H1 (cell line): ENCODE measurements around the gene FIG4. TPM values are rescaled to one million over a fixed set of nuclear protein-coding genes. Genes with fewer than 3 reads are reported as not detected.

Experiments
- CTCF ChIA-PET: fragments of 300-600 bp; sonication (Branson Sonifier 250); formaldehyde crosslinking; loops from one replicate; lab custom pipeline; 2021; ENCODE audit not compliant: partially characterized antibody; lab: Charles Lee
- POLR2A ChIA-PET: fragments of 300-600 bp; sonication (Branson Sonifier 250); formaldehyde crosslinking; loops from one replicate; lab custom pipeline; 2021; ENCODE audit warnings: inconsistent platforms; ENCODE audit not compliant: partially characterized antibody; lab: Charles Lee
- DNase-seq, 2 experiments: peaks; one replicate each; pipeline versions ENCODE4 v3.0.0 to v3.0.0-alpha.2; 2010 to 2022; ENCODE audit warnings: low spot score in 2 of 2, low read depth in 1 of 2, mixed read lengths in 1 of 2
- FAIRE-seq: peaks from 2 replicates; lab custom pipeline; 2011; peaks lifted over from hg19 to GRCh38; lab: Jason Lieb, UNC
- H2AFZ ChIP-seq: 2 replicates; pipeline ENCODE4 v1.8.1; 2012; ENCODE audit warnings: low read length, inconsistent platforms
- H2AK5ac ChIP-seq: 2 replicates; pipeline ENCODE4 v1.6.1; 2013; ENCODE audit warnings: low read depth, low read length
- H2BK120ac ChIP-seq: replicated peaks from 2 replicates; pipeline ENCODE3; 2013; ENCODE audit warnings: low read depth, low read length, inconsistent platforms
- H2BK12ac ChIP-seq: 2 replicates; pipeline ENCODE4 v1.6.1; 2013; ENCODE audit warnings: low read depth, low read length
- H2BK15ac ChIP-seq: 2 replicates; pipeline ENCODE4 v1.6.1; 2013; ENCODE audit warnings: low read length
- H2BK20ac ChIP-seq: 2 replicates; pipeline ENCODE4 v1.6.1; 2013; ENCODE audit warnings: low read length
- H2BK5ac ChIP-seq: 2 replicates; pipeline ENCODE4 v1.6.1; 2013; ENCODE audit warnings: low read depth, low read length
- H3K14ac ChIP-seq: 2 replicates; pipeline ENCODE4 v1.6.1; 2013; ENCODE audit warnings: inconsistent platforms; ENCODE audit not compliant: insufficient read length
- H3K18ac ChIP-seq: 2 replicates; pipeline ENCODE4 v1.6.1; 2013; ENCODE audit warnings: low read length; ENCODE audit errors: extremely low read depth
- H3K23ac ChIP-seq: 2 replicates; pipeline ENCODE4 v1.6.1; 2013; ENCODE audit warnings: inconsistent platforms; ENCODE audit not compliant: insufficient read length
- H3K23me2 ChIP-seq: 2 replicates; pipeline ENCODE4 v1.6.1; 2013; ENCODE audit warnings: low read depth, low read length
- H3K27ac ChIP-seq: 2 replicates; pipeline ENCODE4 v1.6.1; 2011; ENCODE audit warnings: low read depth, low read length, inconsistent platforms
- H3K27me3 ChIP-seq, 4 experiments: replicated peaks in 1 of 4; 1 replicate in 1 of 4; 2 replicates in 3 of 4; pipeline versions ENCODE4 v1.6.1 to v1.8.1; 2011 to 2013; ENCODE audit warnings: low read length in 3 of 4, mild to moderate bottlenecking in 3 of 4, inconsistent platforms in 2 of 4, mixed read lengths in 2 of 4, moderate library complexity in 1 of 4; ENCODE audit not compliant: control insufficient read depth in 3 of 4, insufficient read depth in 3 of 4; ENCODE audit errors: extremely low read depth in 1 of 4
- H3K36me3 ChIP-seq, 4 experiments: 2 replicates each; pipeline versions ENCODE4 v1.6.1 to v1.8.1; 2011 to 2013; ENCODE audit warnings: mild to moderate bottlenecking in 4 of 4, low read length in 3 of 4, moderate library complexity in 2 of 4, control low read depth in 1 of 4, inconsistent platforms in 1 of 4; ENCODE audit not compliant: insufficient read depth in 4 of 4, control insufficient read depth in 2 of 4
- H3K4ac ChIP-seq: replicated peaks from 2 replicates; pipeline ENCODE3; 2013; ENCODE audit warnings: low read length, low read depth, mixed read lengths, inconsistent platforms; ENCODE audit not compliant: insufficient read length
- H3K4me1 ChIP-seq, 4 experiments: replicated peaks in 1 of 4; 1 replicate in 1 of 4; 2 replicates in 3 of 4; pipeline versions ENCODE4 v1.6.1 to v1.8.1; 2011 to 2013; ENCODE audit warnings: low read length in 3 of 4, inconsistent platforms in 2 of 4, mixed read lengths in 1 of 4; ENCODE audit not compliant: insufficient read depth in 4 of 4, control insufficient read depth in 3 of 4
- H3K4me2 ChIP-seq, 2 experiments: 2 replicates each; pipeline versions ENCODE4 v1.6.1 to v1.8.1; 2011 to 2013; ENCODE audit warnings: low read depth in 2 of 2, low read length in 2 of 2, control low read depth in 1 of 2, inconsistent platforms in 1 of 2, mild to moderate bottlenecking in 1 of 2; ENCODE audit not compliant: insufficient read depth in 1 of 2
- H3K4me3 ChIP-seq, 4 experiments: fragments of 200-600, 300-600 bp in 1 of 4; sonication (generic), shearing (Covaris generic), sonication (Bioruptor Twin) in 1 of 4; 2 replicates each; pipeline versions ENCODE4 v1.5.1 to v1.8.1; 2011 to 2016; ENCODE audit warnings: low read length in 4 of 4, low read depth in 3 of 4, control low read depth in 2 of 4, inconsistent platforms in 2 of 4, mild to moderate bottlenecking in 2 of 4, mixed read lengths in 1 of 4, moderate library complexity in 1 of 4; ENCODE audit not compliant: insufficient read depth in 2 of 4; ENCODE audit errors: extremely low read depth in 1 of 4
- H3K56ac ChIP-seq: replicated peaks from 2 replicates; pipeline ENCODE3; 2013; ENCODE audit warnings: low read depth, mild to moderate bottlenecking, mixed read lengths, low read length, inconsistent platforms; ENCODE audit not compliant: insufficient read length
- H3K79me1 ChIP-seq: 2 replicates; pipeline ENCODE4 v1.6.1; 2013; ENCODE audit warnings: low read depth, low read length, control low read depth
- H3K79me2 ChIP-seq, 2 experiments: 2 replicates each; pipeline versions ENCODE4 v1.6.1 to v1.8.1; 2012 to 2013; ENCODE audit warnings: low read length in 2 of 2, mild to moderate bottlenecking in 2 of 2, inconsistent platforms in 1 of 2; ENCODE audit not compliant: insufficient read depth in 2 of 2, control insufficient read depth in 1 of 2
- H3K9ac ChIP-seq, 4 experiments: replicated peaks in 1 of 4; 1 replicate in 1 of 4; 2 replicates in 3 of 4; pipeline versions ENCODE4 v1.6.1 to v1.8.1; 2011 to 2013; ENCODE audit warnings: low read depth in 3 of 4, low read length in 3 of 4, control low read depth in 2 of 4, mild to moderate bottlenecking in 2 of 4, moderate library complexity in 2 of 4, inconsistent platforms in 1 of 4; ENCODE audit errors: extremely low read depth in 1 of 4
- H3K9me3 ChIP-seq, 2 experiments: 2 replicates each; pipeline versions ENCODE4 v1.6.1 to v1.8.1; 2012 to 2013; ENCODE audit warnings: mild to moderate bottlenecking in 2 of 2, moderate library complexity in 2 of 2, control low read depth in 1 of 2, inconsistent platforms in 1 of 2, low read depth in 1 of 2, low read length in 1 of 2, mixed read lengths in 1 of 2; ENCODE audit not compliant: insufficient read depth in 2 of 2
- H4K20me1 ChIP-seq, 2 experiments: replicated peaks in 1 of 2; 2 replicates each; pipeline versions ENCODE3 to v1.8.1; 2011 to 2013; ENCODE audit warnings: inconsistent platforms in 2 of 2, low read length in 2 of 2, mild to moderate bottlenecking in 1 of 2; ENCODE audit not compliant: insufficient read depth in 2 of 2, control insufficient read depth in 1 of 2
- H4K5ac ChIP-seq: 2 replicates; pipeline ENCODE4 v1.6.1; 2013; ENCODE audit warnings: low read length, low read depth, mixed read lengths, inconsistent platforms; ENCODE audit not compliant: insufficient read length
- H4K8ac ChIP-seq: 2 replicates; pipeline ENCODE4 v1.8.0; 2013; ENCODE audit warnings: mild to moderate bottlenecking, moderate library complexity, low read length, inconsistent platforms; ENCODE audit not compliant: insufficient read depth; ENCODE audit errors: extremely low read depth
- H4K91ac ChIP-seq: replicated peaks from 2 replicates; pipeline ENCODE3; 2013; ENCODE audit warnings: low read length, mixed read lengths, inconsistent platforms; ENCODE audit not compliant: insufficient read length
- BRCA1 ChIP-seq: IDR thresholded peaks from 2 replicates; pipeline ENCODE4 v1.6.1; 2012; ENCODE audit warnings: low read depth, low read length, improper control_type of control experiment
- HDAC2 ChIP-seq, 2 experiments: fragments of 300-600 bp in 1 of 2; sonication (generic) in 1 of 2; IDR thresholded peaks; 2 replicates each; pipeline ENCODE4 v1.6.1; 2011 to 2012; ENCODE audit warnings: low read depth in 2 of 2, low read length in 2 of 2, mild to moderate bottlenecking in 2 of 2, moderate library complexity in 2 of 2, borderline replicate concordance in 1 of 2, inconsistent platforms in 1 of 2
- PHF8 ChIP-seq: fragments of 200-600 bp; sonication (generic); conservative IDR thresholded peaks from 2 replicates; pipeline ENCODE4 v1.7.1; 2012; ENCODE audit warnings: low read depth, mild to moderate bottlenecking, inconsistent platforms, low read length, moderate library complexity
- SP1 ChIP-seq: IDR thresholded peaks from 2 replicates; pipeline ENCODE4 v1.6.1; 2011; ENCODE audit warnings: low read depth, low read length
- WGBS, 2 experiments: shearing (Covaris generic) in 1 of 2; methylation state at CpG; one replicate each; pipeline versions ENCODE4 v1.1.6 to v1.1.7; 2013 to 2015; ENCODE audit warnings: low lambda C conversion rate in 2 of 2, mixed read lengths in 2 of 2, inconsistent platforms in 1 of 2, low coverage in 1 of 2, missing lambda C conversion rate in 1 of 2; ENCODE audit not compliant: insufficient replicate concordance in 2 of 2, insufficient coverage in 1 of 2, insufficient read length in 1 of 2; ENCODE audit errors: extremely low coverage in 1 of 2, missing lambda C conversion rate in 1 of 2; 5-methylcytosine and 5-hydroxymethylcytosine counted together
- polyA plus RNA-seq, 7 experiments: library from polyadenylated mRNA; depleted of rRNA in 3 of 7; stranded (reverse) in 5 of 7; unstranded in 2 of 7; fragments of >200 nt in 5 of 7; fragments of 200-250 nt in 2 of 7; gene quantifications; 1 replicate in 5 of 7; 2 replicates in 1 of 7; 4 replicates in 1 of 7; pipeline versions ENCODE4 v1.2.1 to v1.2.3, GENCODE V29; 2011 to 2013; ENCODE audit warnings: missing spikeins in 2 of 7, mixed read lengths in 2 of 7
- total RNA-seq: library from RNA; stranded (reverse); fragmentation: NEBNext Ultra II Directional; extraction: Animal tissue kit (Norgen Biotek cat#: 25700); gene quantifications from 2 replicates; pipeline ENCODE4 v1.2.1, GENCODE V29; 2021

The FIG4 gene
- total and polyA plus RNA-seq, 2 of the 8 experiments (the other 6 are each of a cell fraction or from before 2014, with no cell fraction given), result 11.8 to 21.9 TPM

DNA sequence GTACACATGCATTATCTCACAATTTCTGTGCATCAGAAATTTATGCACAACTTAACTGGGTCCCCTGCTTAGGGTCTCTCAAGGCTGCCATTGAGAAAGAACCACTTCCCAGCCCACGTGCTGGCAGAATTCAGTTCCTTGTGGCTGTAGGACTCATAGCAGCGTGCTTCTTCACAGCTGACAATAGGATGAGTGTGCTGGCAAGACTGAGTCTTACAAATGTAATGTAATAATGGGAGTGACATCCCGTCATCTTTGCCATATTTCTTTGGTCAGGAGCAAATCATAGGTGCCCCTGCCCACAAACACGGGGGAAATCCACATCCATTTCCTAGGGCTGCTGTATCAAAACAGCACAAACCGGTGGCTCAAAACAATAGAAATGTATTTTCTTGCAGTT, 77.4 kb downstream of the FIG4 start:
- Histone ChIP-seq H2BK5ac (no peak overlapping the region), H3K4ac (no peak overlapping the region), H2BK20ac (no peak overlapping the region), H3K9ac (no peak overlapping the region), H3K23me2 (no peaks in the 10 kb centered on the region), H3K9me3 (no peaks in the 10 kb centered on the region), H3K4me3 (no peak overlapping the region), H3K56ac (no peak overlapping the region), H2BK15ac (no peak overlapping the region), H3K4me2 (no peak overlapping the region), H3K79me1 (no peaks in the 10 kb centered on the region), H3K18ac (no peak overlapping the region), H3K36me3 (peaks cover 0 to 6% (median 0%) of the 10 kb centered on the region in 4 experiments; a peak in 2 of 8 replicates), H4K20me1 (no peaks in the 10 kb centered on the region), H3K14ac (no peak overlapping the region), H2AK5ac (no peak overlapping the region), H4K91ac (no peak overlapping the region), H2BK120ac (no peak overlapping the region), H4K8ac (no peak overlapping the region), H2BK12ac (no peak overlapping the region), H3K27ac (no peak overlapping the region), H3K79me2 (no peaks in the 10 kb centered on the region), H3K4me1 (no peaks in the 10 kb centered on the region), H3K23ac (no peak overlapping the region), H3K27me3 (no peaks in the 10 kb centered on the region; a peak in 1 of 7 replicates), H4K5ac (no peak overlapping the region), H2AFZ (no peak overlapping the region)
- DNase-seq (no peak), FAIRE-seq (no peak)
- ChIA-PET POLR2A (no interaction called here), CTCF (interaction anchor here (1.2 to 5.8 kb wide), 4 partner anchors 14 to 271 kb away, joined by 3 to 23 read pairs (median 4); no protein-coding TSS in a partner anchor)
- TF ChIP-seq SP1 (no peak), BRCA1 (no peak), PHF8 (no peak), HDAC2 (IDR thresholded peaks at IDR 0.05; ENCODE audit: borderline replicate concordance in 1 of 2, low read depth in 2 of 2, low read length in 2 of 2) (no peak)
- WGBS, 2 experiments, result 84% methylated on average over 5 of the region's 5 CpGs; no CpG with 5 or more reads in 1 of the 2 experiments
